Measurements from ENCODE around the gene REPIN1.
"Not testable (repeated sequence)": the region's sequence is repeated elsewhere in the genome, so short reads cannot be mapped to it uniquely, and the experiment has no call there.

Gene REPIN1

DNA sequence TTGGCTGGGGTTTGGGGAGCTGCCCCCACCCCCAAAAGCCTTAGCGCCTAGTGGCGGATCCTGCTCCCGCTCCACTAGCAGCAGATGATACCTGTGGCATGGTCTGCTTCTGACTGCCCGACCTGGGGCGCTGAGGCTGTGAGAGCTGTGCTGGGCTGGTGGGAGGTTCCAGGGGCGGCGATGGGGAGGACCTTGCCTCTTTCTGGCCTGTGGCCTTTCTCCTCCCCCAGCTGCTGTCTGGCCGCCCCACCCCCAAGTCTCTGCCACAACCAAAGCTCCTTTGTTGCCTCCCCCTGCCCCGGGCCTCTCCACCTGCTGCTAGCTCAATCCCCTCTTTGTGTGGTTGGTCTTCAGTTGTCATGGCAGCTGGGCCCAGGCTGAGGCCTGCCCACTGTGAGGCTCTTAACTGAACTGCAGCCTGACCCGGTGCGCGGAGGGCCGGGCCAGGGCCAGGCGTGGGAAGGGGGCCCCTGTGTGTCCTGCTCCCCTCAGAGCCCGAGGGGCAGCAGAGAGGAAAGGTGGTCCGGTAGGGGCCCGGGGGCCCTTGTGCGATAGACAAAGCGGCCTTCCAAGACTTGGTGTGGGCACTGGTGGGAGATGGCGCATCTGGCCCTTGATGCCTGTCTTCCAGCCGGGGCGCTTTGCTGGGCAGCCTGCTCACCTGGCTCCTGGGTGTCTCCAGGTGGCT lies 15.2 kb downstream of the REPIN1 start:
- H3K4me3 ChIP-seq (ENCODE audit: low read length), result peak overlapping the region; percentile 56
- peak overlapping the region; percentile 80 for H3K9ac ChIP-seq (ENCODE audit: low read length)
- no peaks in the 10 kb centered on the region for H3K9me2 ChIP-seq (replicated peaks; ENCODE audit: insufficient read depth, low read length)
- H4K20me1 ChIP-seq (ENCODE audit: insufficient read depth, low read length), result no peaks in the 10 kb centered on the region
- H3K27me3 ChIP-seq (replicated peaks; ENCODE audit: insufficient read depth, low read length), result no peaks in the 10 kb centered on the region
- no peak for TF ChIP-seq EZH2phosphoT487 (IDR thresholded peaks at IDR 0.05; ENCODE audit: low read length)
- TF ChIP-seq EZH2 (optimal IDR thresholded peaks at IDR 0.05; ENCODE audit: low read depth, low read length), result no peak
- no peak for TF ChIP-seq CTCF (IDR thresholded peaks at IDR 0.05; ENCODE audit: low read length)
- H3K4me2 ChIP-seq (ENCODE audit: low read depth, low read length), result peak overlapping the region; percentile 93
- H3K27ac ChIP-seq (ENCODE audit: low read length), result peak overlapping the region; percentile 86
- peaks cover 58% of the 10 kb centered on the region for H3K79me2 ChIP-seq (ENCODE audit: low read length)
- DNase-seq, result peak; percentile 90
- peaks cover 58% of the 10 kb centered on the region for H3F3A ChIP-seq (ENCODE audit: insufficient read depth, low read length)
- H3K4me1 ChIP-seq (ENCODE audit: low read length), result peaks cover 66% of the 10 kb centered on the region
- H2AFZ ChIP-seq (ENCODE audit: low read length), result no peak overlapping the region
- no peaks in the 10 kb centered on the region for H3K9me3 ChIP-seq (replicated peaks; ENCODE audit: insufficient read depth, low read length)
- no peaks in the 10 kb centered on the region for H3K36me3 ChIP-seq (replicated peaks; ENCODE audit: insufficient read depth, low read length)

DNA sequence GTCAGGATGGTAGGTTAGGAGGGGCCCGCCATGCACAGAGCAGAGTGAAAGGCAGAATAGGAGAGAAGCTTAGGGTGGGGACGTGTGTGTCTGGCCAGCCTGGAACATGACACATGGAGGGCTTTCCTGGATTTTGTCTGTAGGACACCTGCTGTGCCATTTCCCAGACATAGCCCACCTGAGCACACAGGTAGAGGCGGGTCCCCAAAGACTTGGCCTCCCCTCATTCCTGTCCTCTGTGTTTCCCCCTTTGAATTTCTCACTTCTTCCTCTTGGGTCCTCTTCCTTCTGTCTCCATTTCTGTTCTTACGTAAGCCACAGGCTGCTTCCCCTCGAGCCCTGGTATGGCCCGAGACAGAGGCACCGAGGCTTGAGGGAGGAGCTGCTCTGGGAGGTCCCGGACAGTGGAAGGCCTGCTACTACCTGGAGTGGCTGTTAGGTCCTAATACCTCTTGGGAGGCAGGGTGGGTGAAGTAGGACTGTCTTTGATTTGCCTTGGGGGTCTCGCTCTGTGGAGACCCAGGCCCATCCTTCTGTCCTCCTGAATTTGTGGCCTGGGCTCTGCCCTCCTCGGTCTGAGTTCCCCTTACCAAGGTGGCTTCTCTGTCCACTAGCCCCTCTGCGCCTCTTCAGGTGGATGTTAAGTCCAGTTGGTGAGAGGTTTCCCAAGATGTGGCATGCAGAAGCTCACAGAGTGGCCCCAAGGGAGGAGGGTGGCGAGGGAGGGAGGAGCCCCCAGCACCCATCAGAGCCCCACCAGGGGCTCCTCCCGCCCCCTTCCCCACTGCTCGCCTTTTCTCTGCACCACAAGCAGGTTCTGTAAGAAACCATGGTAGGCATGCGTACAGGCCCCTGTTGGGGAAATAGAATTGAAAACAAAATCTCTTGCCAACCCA lies 16.0 kb downstream of the REPIN1 start:
- Histone ChIP-seq H2AFZ (ENCODE audit: low read length) (no peak overlapping the region), H3F3A (ENCODE audit: insufficient read depth, low read length) (peaks cover 53% of the 10 kb centered on the region), H4K20me1 (ENCODE audit: insufficient read depth, low read length) (no peaks in the 10 kb centered on the region), H3K27me3 (replicated peaks; ENCODE audit: insufficient read depth, low read length) (no peaks in the 10 kb centered on the region), H3K9ac (ENCODE audit: low read length) (peak overlapping the region; percentile 49; the same call in 1 of the 2 replicates), H3K9me3 (replicated peaks; ENCODE audit: insufficient read depth, low read length) (no peaks in the 10 kb centered on the region), H3K79me2 (ENCODE audit: low read length) (peaks cover 56% of the 10 kb centered on the region), H3K9me2 (replicated peaks; ENCODE audit: insufficient read depth, low read length) (no peaks in the 10 kb centered on the region), H3K36me3 (replicated peaks; ENCODE audit: insufficient read depth, low read length) (no peaks in the 10 kb centered on the region), H3K27ac (ENCODE audit: low read length) (peak overlapping the region; percentile 86), H3K4me1 (ENCODE audit: low read length) (peaks cover 66% of the 10 kb centered on the region), H3K4me3 (ENCODE audit: low read length) (no peak overlapping the region), H3K4me2 (ENCODE audit: low read depth, low read length) (peak overlapping the region; percentile 93)
- DNase-seq, result no peak
- TF ChIP-seq EZH2phosphoT487 (IDR thresholded peaks at IDR 0.05; ENCODE audit: low read length) (no peak), CTCF (IDR thresholded peaks at IDR 0.05; ENCODE audit: low read length) (no peak), EZH2 (optimal IDR thresholded peaks at IDR 0.05; ENCODE audit: low read depth, low read length) (no peak)

GRCh38 chr7:150385302-150385723 lies 16.7 kb downstream of the REPIN1 start:
- H4K20me1 ChIP-seq (ENCODE audit: insufficient read depth, low read length), result no peaks in the 10 kb centered on the region
- no peaks in the 10 kb centered on the region for H3K9me3 ChIP-seq (replicated peaks; ENCODE audit: insufficient read depth, low read length)
- H3K4me3 ChIP-seq (ENCODE audit: low read length), result peak overlapping the region; percentile 15; the same call in 1 of the 2 replicates
- peak overlapping the region; percentile 86 for H3K27ac ChIP-seq (ENCODE audit: low read length)
- H3K79me2 ChIP-seq (ENCODE audit: low read length), result peaks cover 50% of the 10 kb centered on the region
- no peaks in the 10 kb centered on the region for H3K27me3 ChIP-seq (replicated peaks; ENCODE audit: insufficient read depth, low read length)
- DNase-seq, result peak; percentile 30
- no peaks in the 10 kb centered on the region for H3K9me2 ChIP-seq (replicated peaks; ENCODE audit: insufficient read depth, low read length)
- no peak overlapping the region for H2AFZ ChIP-seq (ENCODE audit: low read length)
- peaks cover 47% of the 10 kb centered on the region for H3F3A ChIP-seq (ENCODE audit: insufficient read depth, low read length)
- H3K4me2 ChIP-seq (ENCODE audit: low read depth, low read length), result peak overlapping the region; percentile 93; the same call in 1 of the 2 replicates
- TF ChIP-seq CTCF (IDR thresholded peaks at IDR 0.05; ENCODE audit: low read length), result no peak
- peak overlapping the region; percentile 49 for H3K9ac ChIP-seq (ENCODE audit: low read length)
- H3K4me1 ChIP-seq (ENCODE audit: low read length), result peaks cover 62% of the 10 kb centered on the region
- no peaks in the 10 kb centered on the region for H3K36me3 ChIP-seq (replicated peaks; ENCODE audit: insufficient read depth, low read length)

DNA sequence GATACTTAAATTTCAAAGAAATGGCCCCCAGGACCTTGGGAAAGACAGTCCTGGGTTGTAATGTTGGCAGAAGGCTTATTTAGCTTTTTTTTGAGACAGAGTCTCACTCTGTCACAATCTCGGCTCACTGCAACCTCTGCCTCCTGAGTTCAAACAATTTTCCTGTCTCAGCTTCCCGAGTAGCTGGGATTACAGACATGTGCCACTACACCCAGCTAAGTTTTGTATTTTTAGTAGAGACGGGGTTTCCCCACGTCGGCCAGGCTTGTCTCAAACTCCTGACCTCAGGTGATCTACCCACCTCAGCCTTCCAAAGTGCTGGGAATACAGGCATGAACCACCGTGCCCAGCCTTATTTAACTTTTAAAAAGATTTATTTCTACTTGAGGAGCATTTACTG lies 17.3 kb downstream of the REPIN1 start:
- not testable (repeated sequence) for H3K27me3 ChIP-seq (replicated peaks; ENCODE audit: insufficient read depth, low read length); H2AFZ ChIP-seq (ENCODE audit: low read length); H3K9me2 ChIP-seq (replicated peaks; ENCODE audit: insufficient read depth, low read length); H3K36me3 ChIP-seq (replicated peaks; ENCODE audit: insufficient read depth, low read length); H4K20me1 ChIP-seq (ENCODE audit: insufficient read depth, low read length); DNase-seq; H3K9me3 ChIP-seq (replicated peaks; ENCODE audit: insufficient read depth, low read length)
- Histone ChIP-seq H3K9ac (ENCODE audit: low read length) (peak overlapping the region; percentile 49), H3K4me3 (ENCODE audit: low read length) (peak overlapping the region; percentile 15; the same call in 1 of the 2 replicates), H3F3A (ENCODE audit: insufficient read depth, low read length) (peaks cover 41% of the 10 kb centered on the region), H3K27ac (ENCODE audit: low read length) (peak overlapping the region; percentile 86), H3K4me2 (ENCODE audit: low read depth, low read length) (peak overlapping the region; percentile 93), H3K4me1 (ENCODE audit: low read length) (peaks cover 57% of the 10 kb centered on the region), H3K79me2 (ENCODE audit: low read length) (peaks cover 44% of the 10 kb centered on the region)

Measured in MM.1S (cell line).